ENCODE data around the gene RTCB.

The RTCB gene

DNA sequence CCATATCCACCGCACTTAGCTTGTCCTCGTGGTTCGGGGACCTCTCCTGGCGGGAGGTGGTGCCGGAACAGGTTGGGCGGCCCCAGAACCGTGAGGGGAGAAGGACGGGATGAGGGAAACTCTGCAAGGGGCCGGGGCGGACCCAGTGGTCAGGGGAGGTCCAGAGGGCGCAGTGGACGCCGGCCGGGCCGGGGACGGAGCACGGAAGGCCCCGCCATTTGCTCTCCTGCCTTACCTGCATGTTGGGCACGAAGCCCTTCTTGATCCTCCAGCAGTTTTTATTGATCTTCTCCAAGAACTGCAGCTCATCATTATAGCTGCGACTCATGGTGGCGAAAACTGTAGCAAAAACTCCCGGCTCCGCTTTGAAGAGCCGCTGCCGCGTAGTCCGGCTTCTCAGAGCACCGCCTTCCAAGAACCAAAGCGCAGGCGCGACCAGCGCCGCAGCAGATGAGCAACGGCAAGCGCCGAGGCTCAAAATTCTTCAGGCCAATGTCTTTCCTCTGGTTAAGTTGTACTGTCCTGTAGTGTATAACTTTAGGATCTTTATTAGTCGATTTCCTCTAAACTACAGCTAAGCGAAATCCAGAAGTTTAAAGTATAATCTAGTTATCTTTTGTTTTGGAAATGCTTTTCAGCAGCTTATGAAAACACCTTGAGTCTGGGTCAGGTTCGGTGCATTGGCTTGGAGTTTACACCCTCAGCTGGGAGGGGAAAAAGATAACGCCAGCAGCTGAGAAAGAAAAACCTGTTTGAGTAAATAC lies at the start of gene RTCB:
RTCB (minus strand) TSS at position 419 of the 764 bp plus-strand sequence; CDS start at position 328, 91 bp downstream.
- in situ Hi-C loops (cut with HindIII; ENCODE audit: low pct_unique_long_range_greater_than_20kb, low sequenced_read_pairs): no loop called here
- no peak for TF ChIP-seq JUND (IDR thresholded peaks at IDR 0.05; ENCODE audit: low read depth)
- peak; percentile 41 to 92 for DNase-seq (ENCODE audit: low read depth in 1 of 2, low spot score in 1 of 2)

GRCh38 chr22:32457031-32457430 lies 45.0 kb upstream of the RTCB start:
- no peak for TF ChIP-seq JUND (IDR thresholded peaks at IDR 0.05; ENCODE audit: low read depth)
- in situ Hi-C loops (cut with HindIII; ENCODE audit: low pct_unique_long_range_greater_than_20kb, low sequenced_read_pairs): no loop called here

DNA sequence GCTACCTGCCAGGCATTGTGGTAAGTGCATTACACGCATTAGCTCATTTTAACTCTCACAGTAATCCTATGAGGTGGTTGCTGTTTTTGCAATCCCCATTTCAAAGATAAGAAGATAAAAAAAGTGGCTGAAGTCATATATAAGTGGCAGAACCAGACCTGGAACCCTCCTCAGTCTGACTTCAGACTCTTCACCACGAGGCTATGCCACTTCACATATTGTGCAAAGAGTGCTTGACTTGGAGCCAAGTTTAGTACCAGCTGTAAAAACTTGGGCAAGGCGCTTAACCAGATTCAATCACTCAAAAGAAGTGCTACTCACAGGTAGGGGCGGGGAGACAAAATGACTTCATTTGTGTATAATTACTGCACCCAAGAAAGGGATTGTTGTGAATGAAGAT lies 36.9 kb upstream of the RTCB start:
- TF ChIP-seq JUND (IDR thresholded peaks at IDR 0.05; ENCODE audit: low read depth): no peak
- in situ Hi-C loops (cut with HindIII; ENCODE audit: low pct_unique_long_range_greater_than_20kb, low sequenced_read_pairs): no loop called here
- peak in 1 of 2 experiments; percentile 44 for DNase-seq (ENCODE audit: low read depth in 1 of 2, low spot score in 1 of 2)

More at GRCh38 chr22:32457031-32457430, 45.0 kb upstream of the RTCB start:
- no peak for DNase-seq (ENCODE audit: low read depth in 1 of 2, low spot score in 1 of 2)

DNA sequence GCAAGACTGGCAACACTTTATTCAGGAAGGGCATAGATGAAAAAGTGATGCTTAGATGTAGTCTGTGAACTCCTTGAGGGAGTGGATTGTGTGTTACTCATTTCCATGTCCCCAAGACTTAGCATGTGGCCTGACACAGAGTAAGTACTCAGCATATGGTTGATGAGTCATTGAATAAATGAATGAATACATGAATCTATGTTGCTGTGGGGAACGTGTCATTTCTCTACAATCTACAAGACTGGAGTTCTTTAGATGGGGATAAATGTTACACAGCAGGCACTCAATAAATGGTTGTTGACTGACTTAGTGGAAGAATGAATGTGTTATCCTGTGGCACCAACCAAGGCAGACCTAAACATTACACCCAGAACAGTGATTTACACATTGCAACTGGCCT lies 34.3 kb upstream of the RTCB start:
- in situ Hi-C loops (cut with HindIII; ENCODE audit: low pct_unique_long_range_greater_than_20kb, low sequenced_read_pairs): no loop called here
- no peak for TF ChIP-seq JUND (IDR thresholded peaks at IDR 0.05; ENCODE audit: low read depth)
- no peak for DNase-seq (ENCODE audit: low read depth in 1 of 2, low spot score in 1 of 2)

- peak; percentile 28 to 76 for DNase-seq (ENCODE audit: low read depth in 1 of 2, low spot score in 1 of 2)
- in situ Hi-C loops (cut with HindIII; ENCODE audit: low pct_unique_long_range_greater_than_20kb, low sequenced_read_pairs): no loop called here
These were observed 32.0 kb upstream of the RTCB start for GRCh38 chr22:32444068-32444467.

DNA sequence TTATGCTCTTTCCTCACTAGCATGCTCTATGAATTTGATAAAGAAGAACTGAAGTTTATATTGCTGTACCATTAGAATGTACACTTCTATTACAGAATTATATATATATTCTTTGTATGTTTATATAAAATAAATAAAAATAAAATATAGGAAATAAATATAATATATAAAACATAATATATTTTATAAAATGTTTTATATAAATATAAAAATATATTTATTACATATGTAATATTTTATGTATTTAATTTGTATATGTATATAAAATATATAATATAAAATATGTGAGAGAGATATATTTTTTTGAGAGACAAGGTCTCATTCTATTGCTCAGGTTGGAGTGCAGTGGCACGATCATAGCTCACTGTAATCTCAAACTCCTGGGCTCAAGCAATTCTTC lies 18.3 kb upstream of the RTCB start:
- no peak for TF ChIP-seq JUND (IDR thresholded peaks at IDR 0.05; ENCODE audit: low read depth)
- DNase-seq (ENCODE audit: low read depth in 1 of 2, low spot score in 1 of 2): no peak
- in situ Hi-C loops (cut with HindIII; ENCODE audit: low pct_unique_long_range_greater_than_20kb, low sequenced_read_pairs): no loop called here

More at GRCh38 chr22:32444068-32444467, 32.0 kb upstream of the RTCB start:
- no peak for TF ChIP-seq JUND (IDR thresholded peaks at IDR 0.05; ENCODE audit: low read depth)

DNA sequence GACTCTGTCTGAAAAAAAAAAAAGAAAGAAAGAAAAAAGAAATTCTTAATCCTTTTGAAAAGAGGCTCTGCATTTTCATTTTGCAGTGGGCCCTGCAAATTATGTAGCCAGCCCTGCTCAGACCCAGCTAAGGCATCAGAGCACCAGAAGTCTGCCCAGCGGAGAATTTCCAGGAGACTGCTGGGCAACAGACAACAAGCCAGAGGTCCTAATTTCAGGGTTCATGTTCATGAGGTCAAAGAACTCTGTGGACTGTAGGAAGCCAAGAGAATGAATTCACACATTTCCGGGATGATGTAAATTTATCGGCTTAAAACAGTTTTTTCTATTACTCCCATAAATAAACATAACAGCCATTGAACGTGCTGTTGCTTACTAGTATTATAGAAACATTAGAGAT lies 14.8 kb upstream of the RTCB start:
- in situ Hi-C loops (cut with HindIII; ENCODE audit: low pct_unique_long_range_greater_than_20kb, low sequenced_read_pairs): no loop called here

DNA sequence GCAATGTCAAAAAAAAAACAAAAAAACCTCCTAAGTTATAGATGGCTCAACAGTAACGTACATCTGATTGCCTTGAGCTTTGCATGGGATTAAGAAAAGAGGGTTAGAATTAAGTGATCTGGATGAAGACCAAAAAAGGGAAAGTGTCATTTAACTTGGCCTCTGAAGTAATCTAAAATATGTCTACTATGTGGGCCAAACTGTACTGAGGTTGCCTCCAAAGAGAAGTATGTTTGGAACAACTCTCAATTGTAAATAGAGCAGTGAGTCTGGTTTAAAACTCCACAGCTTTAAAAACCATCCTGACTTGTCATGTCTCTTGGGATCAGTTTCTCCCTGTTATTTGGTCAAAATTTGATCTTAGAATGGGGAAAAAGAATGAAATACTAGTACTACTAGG lies 11.6 kb upstream of the RTCB start:
- in situ Hi-C loops (cut with HindIII; ENCODE audit: low pct_unique_long_range_greater_than_20kb, low sequenced_read_pairs): no loop called here
- TF ChIP-seq JUND (IDR thresholded peaks at IDR 0.05; ENCODE audit: low read depth): no peak
- DNase-seq (ENCODE audit: low read depth in 1 of 2, low spot score in 1 of 2): no peak

More for the DNA sequence above, 14.8 kb upstream of the RTCB start:
- no peak for DNase-seq (ENCODE audit: low read depth in 1 of 2, low spot score in 1 of 2)
- TF ChIP-seq JUND (IDR thresholded peaks at IDR 0.05; ENCODE audit: low read depth): no peak

DNA sequence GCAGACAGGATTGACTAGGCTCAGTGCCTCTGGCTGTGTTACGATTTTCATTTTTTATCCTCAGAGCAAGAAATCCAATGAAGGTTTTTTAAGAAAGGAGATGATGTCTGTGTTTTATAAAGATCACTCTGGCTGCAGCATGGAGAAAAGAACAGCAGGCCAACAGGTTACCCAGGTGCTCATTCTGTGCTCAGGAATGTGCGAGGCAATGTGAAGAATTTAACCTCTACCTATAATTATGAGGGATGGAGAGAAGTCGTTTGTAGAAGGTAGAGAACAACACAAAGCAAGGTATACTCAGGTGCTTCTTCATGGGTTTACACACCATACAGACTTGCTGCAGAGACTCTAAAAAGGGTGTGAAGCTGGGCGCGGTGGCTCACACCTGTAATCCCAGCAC lies 10.0 kb upstream of the RTCB start:
- TF ChIP-seq JUND (IDR thresholded peaks at IDR 0.05; ENCODE audit: low read depth): no peak
- DNase-seq (ENCODE audit: low read depth in 1 of 2, low spot score in 1 of 2): peak in 1 of 2 experiments; percentile 21
- in situ Hi-C loops (cut with HindIII; ENCODE audit: low pct_unique_long_range_greater_than_20kb, low sequenced_read_pairs): no loop called here

- in situ Hi-C loops (cut with HindIII; ENCODE audit: low pct_unique_long_range_greater_than_20kb, low sequenced_read_pairs): no loop called here
- no peak for DNase-seq (ENCODE audit: low read depth in 1 of 2, low spot score in 1 of 2)
- no peak for TF ChIP-seq JUND (IDR thresholded peaks at IDR 0.05; ENCODE audit: low read depth)
These were observed 9.4 kb upstream of the RTCB start for GRCh38 chr22:32421484-32421883.

GRCh38 chr22:32417906-32418305 lies 5.9 kb upstream of the RTCB start:
- no peak for DNase-seq (ENCODE audit: low read depth in 1 of 2, low spot score in 1 of 2)
- in situ Hi-C loops (cut with HindIII; ENCODE audit: low pct_unique_long_range_greater_than_20kb, low sequenced_read_pairs): no loop called here
- TF ChIP-seq JUND (IDR thresholded peaks at IDR 0.05; ENCODE audit: low read depth): no peak

- TF ChIP-seq JUND (IDR thresholded peaks at IDR 0.05; ENCODE audit: low read depth): no peak
- no peak for DNase-seq (ENCODE audit: low read depth in 1 of 2, low spot score in 1 of 2)
- in situ Hi-C loops (cut with HindIII; ENCODE audit: low pct_unique_long_range_greater_than_20kb, low sequenced_read_pairs): no loop called here
These were observed 4.6 kb upstream of the RTCB start for GRCh38 chr22:32416556-32417085.

GRCh38 chr22:32414191-32414590 lies 2.1 kb upstream of the RTCB start:
- DNase-seq (ENCODE audit: low read depth in 1 of 2, low spot score in 1 of 2): no peak
- TF ChIP-seq JUND (IDR thresholded peaks at IDR 0.05; ENCODE audit: low read depth): no peak
- in situ Hi-C loops (cut with HindIII; ENCODE audit: low pct_unique_long_range_greater_than_20kb, low sequenced_read_pairs): no loop called here

Measured in T47D (cell line).